Mesenchymal stem cell (in vitro differentiated cells and primary cell): ENCODE measurements around the gene POLG2.
A peak's percentile ranks its signal among the peaks of the same experiment; 100 is the strongest.

Experiments used
- DNase-seq: peaks from one replicate; pipeline ENCODE4 v3.0.0-alpha.2; 2013
- H2AFZ ChIP-seq: one replicate; pipeline ENCODE4 v1.6.1; 2013; ENCODE audit warnings: low read depth, mild to moderate bottlenecking, control low read depth, inconsistent platforms, low read length, moderate library complexity
- H2AK5ac ChIP-seq: 2 replicates; pipeline ENCODE4 v1.6.1; 2013; ENCODE audit warnings: low read length, moderate library complexity, mild to moderate bottlenecking, inconsistent platforms; ENCODE audit not compliant: severe bottlenecking
- H2BK120ac ChIP-seq: one replicate; pipeline ENCODE4 v1.6.1; 2013; ENCODE audit warnings: low read depth, mild to moderate bottlenecking, inconsistent platforms, low read length, moderate library complexity
- H2BK12ac ChIP-seq, 2 experiments: one replicate each; pipeline ENCODE4 v1.6.1; 2013; ENCODE audit warnings: inconsistent platforms in 2 of 2, low read length in 2 of 2, mild to moderate bottlenecking in 2 of 2, moderate library complexity in 2 of 2, control low read depth in 1 of 2
- H2BK15ac ChIP-seq: one replicate; pipeline ENCODE4 v1.6.1; 2013; ENCODE audit warnings: mild to moderate bottlenecking, low read depth, inconsistent platforms; ENCODE audit not compliant: poor library complexity, severe bottlenecking
- H2BK5ac ChIP-seq: 2 replicates; pipeline ENCODE4 v1.6.1; 2013; ENCODE audit warnings: low read depth, mild to moderate bottlenecking, low read length, control low read depth, inconsistent platforms; ENCODE audit not compliant: poor library complexity, severe bottlenecking
- H3K14ac ChIP-seq, 2 experiments: one replicate each; pipeline ENCODE4 v1.6.1; 2013; ENCODE audit warnings: inconsistent platforms in 2 of 2, low read length in 2 of 2, control low read depth in 1 of 2, mild to moderate bottlenecking in 1 of 2, moderate library complexity in 1 of 2
- H3K18ac ChIP-seq, 2 experiments: one replicate each; pipeline ENCODE4 v1.6.1; 2013; ENCODE audit warnings: inconsistent platforms in 2 of 2, low read length in 2 of 2, control low read depth in 1 of 2, low read depth in 1 of 2, mild to moderate bottlenecking in 1 of 2
- H3K23ac ChIP-seq, 2 experiments: one replicate each; pipeline ENCODE4 v1.6.1; 2013; ENCODE audit warnings: inconsistent platforms in 2 of 2, low read length in 2 of 2, mild to moderate bottlenecking in 2 of 2, moderate library complexity in 2 of 2, control low read depth in 1 of 2
- H3K27ac ChIP-seq: 2 replicates; pipeline ENCODE4 v1.5.1; 2013; ENCODE audit warnings: mild to moderate bottlenecking, moderate library complexity, low read length, control low read depth, inconsistent platforms; ENCODE audit not compliant: poor library complexity, severe bottlenecking
- H3K27me3 ChIP-seq, 2 experiments: 2 replicates each; pipeline versions ENCODE4 v1.6.1 to v1.7.0; 2013; ENCODE audit warnings: low read length in 2 of 2, mild to moderate bottlenecking in 2 of 2, moderate library complexity in 2 of 2, control low read depth in 1 of 2, inconsistent platforms in 1 of 2; ENCODE audit not compliant: control insufficient read depth in 1 of 2, insufficient read depth in 1 of 2
- H3K36me3 ChIP-seq, 2 experiments: 2 replicates each; pipeline versions ENCODE4 v1.6.1 to v1.7.0; 2013; ENCODE audit warnings: low read length in 2 of 2, control low read depth in 1 of 2, inconsistent platforms in 1 of 2, low read depth in 1 of 2, mild to moderate bottlenecking in 1 of 2; ENCODE audit not compliant: insufficient read depth in 2 of 2, control insufficient read depth in 1 of 2
- H3K4ac ChIP-seq, 2 experiments: one replicate each; pipeline ENCODE4 v1.6.1; 2013; ENCODE audit warnings: inconsistent platforms in 2 of 2, low read length in 2 of 2, mild to moderate bottlenecking in 2 of 2, moderate library complexity in 2 of 2, control low read depth in 1 of 2, low read depth in 1 of 2
- H3K4me1 ChIP-seq: 2 replicates; pipeline ENCODE4 v1.6.1; 2013; ENCODE audit warnings: low read depth, low read length, control low read depth; ENCODE audit not compliant: control insufficient read depth, insufficient read depth
- H3K4me2 ChIP-seq: 2 replicates; pipeline ENCODE4 v1.6.1; 2013; ENCODE audit warnings: low read length, mild to moderate bottlenecking, inconsistent platforms; ENCODE audit not compliant: poor library complexity, severe bottlenecking
- H3K4me3 ChIP-seq, 2 experiments: 2 replicates each; pipeline versions ENCODE4 v1.5.1 to v1.7.0; 2013; ENCODE audit warnings: low read length in 2 of 2, mild to moderate bottlenecking in 2 of 2, control low read depth in 1 of 2, low read depth in 1 of 2; ENCODE audit not compliant: insufficient read depth in 1 of 2
- H3K79me1 ChIP-seq: replicated peaks from 2 replicates; pipeline ENCODE4 v1.6.1; 2013; ENCODE audit warnings: mild to moderate bottlenecking, control low read depth, low read length, inconsistent platforms; ENCODE audit not compliant: poor library complexity, severe bottlenecking
- H3K9ac ChIP-seq: 2 replicates; pipeline ENCODE4 v1.7.0; 2013; ENCODE audit warnings: mild to moderate bottlenecking, low read length, moderate library complexity
- H3K9me3 ChIP-seq: 2 replicates; pipeline ENCODE4 v1.7.0; 2013; ENCODE audit warnings: mild to moderate bottlenecking, low read length; ENCODE audit not compliant: control insufficient read depth
- H4K8ac ChIP-seq: one replicate; pipeline ENCODE4 v1.6.1; 2013; ENCODE audit warnings: inconsistent platforms, mild to moderate bottlenecking, low read length, moderate library complexity
- H4K91ac ChIP-seq: one replicate; pipeline ENCODE4 v1.6.1; 2013; ENCODE audit warnings: mild to moderate bottlenecking, low read length, inconsistent platforms
- WGBS: methylation state at CpG from one replicate; pipeline ENCODE4 v1.1.7; 2013; ENCODE audit warnings: mixed read lengths; 5-methylcytosine and 5-hydroxymethylcytosine counted together

Gene POLG2

GRCh38 chr17:64506576-64507412 lies 9.9 kb upstream of the POLG2 start, which contains the start of gene CEP95:
TSS of gene CEP95 (plus strand) at chr17:64506977. CDS start at chr17:64507098, 121 bp downstream.
- peak; percentile 99 for DNase-seq
- no peaks in the 10 kb centered on the region for H3K9me3 ChIP-seq
- peak within 1 kb of the TSS; percentile 89 for H2BK120ac ChIP-seq
- H3K14ac ChIP-seq = peak within 1 kb of the TSS; percentile 82 to 95
- peak within 1 kb of the TSS; percentile 99 to 100 for H3K4ac ChIP-seq
- H3K4me3 ChIP-seq = peak within 1 kb of the TSS; percentile 85 to 93
- H3K79me1 ChIP-seq = peaks cover 7% of the 10 kb centered on the region
- peak within 1 kb of the TSS; percentile 30 for H2AFZ ChIP-seq
- H3K9ac ChIP-seq = peak within 1 kb of the TSS; percentile 100
- peak within 1 kb of the TSS; percentile 93 for H2BK5ac ChIP-seq
- under 1% methylated on average over 75 of the region's 77 CpGs for WGBS
- H2BK15ac ChIP-seq = peak within 1 kb of the TSS; percentile 87
- peak within 1 kb of the TSS; percentile 5 to 7 for H3K23ac ChIP-seq
- peak within 1 kb of the TSS; percentile 67 for H3K4me2 ChIP-seq
- H3K4me1 ChIP-seq = peaks cover 6% of the 10 kb centered on the region
- peak within 1 kb of the TSS; percentile 96 for H3K27ac ChIP-seq
- H3K27me3 ChIP-seq = no peaks in the 10 kb centered on the region
- H4K8ac ChIP-seq = peak within 1 kb of the TSS; percentile 90
- peak within 1 kb of the TSS; percentile 96 to 99 for H3K18ac ChIP-seq
- peak within 1 kb of the TSS; percentile 50 to 61 for H2BK12ac ChIP-seq
- peaks cover 13 to 59% of the 10 kb centered on the region in 2 experiments for H3K36me3 ChIP-seq
- H2AK5ac ChIP-seq = peak within 1 kb of the TSS; percentile 28
- peak within 1 kb of the TSS; percentile 94 for H4K91ac ChIP-seq

- Histone ChIP-seq H3K36me3 (peaks cover 17 to 60% of the 10 kb centered on the region in 2 experiments), H3K79me1 (peaks cover 7% of the 10 kb centered on the region), H2BK12ac (peak within 1 kb of the TSS; percentile 50 to 61), H3K4me3 (peak within 1 kb of the TSS; percentile 85 to 93), H4K91ac (peak within 1 kb of the TSS; percentile 94), H2BK120ac (peak within 1 kb of the TSS; percentile 89), H3K27ac (peak within 1 kb of the TSS; percentile 96), H2BK5ac (peak within 1 kb of the TSS; percentile 93), H4K8ac (peak within 1 kb of the TSS; percentile 99), H2AFZ (peak within 1 kb of the TSS; percentile 30), H3K23ac (peak within 1 kb of the TSS; percentile 5 to 37), H2AK5ac (peak within 1 kb of the TSS; percentile 99), H3K4me1 (peaks cover 6% of the 10 kb centered on the region), H3K14ac (peak within 1 kb of the TSS; percentile 82 to 95), H3K9me3 (no peaks in the 10 kb centered on the region), H2BK15ac (peak within 1 kb of the TSS; percentile 87), H3K4me2 (peak within 1 kb of the TSS; percentile 67), H3K4ac (peak within 1 kb of the TSS; percentile 99 to 100), H3K18ac (peak within 1 kb of the TSS; percentile 96 to 99), H3K27me3 (no peaks in the 10 kb centered on the region), H3K9ac (peak within 1 kb of the TSS; percentile 100)
- DNase-seq = peak; percentile 97
- under 1% methylated on average over 31 of the region's 31 CpGs for WGBS
These were observed 9.3 kb upstream of the POLG2 start, which contains the start of gene DDX5 for GRCh38 chr17:64506201-64506575. TSS of gene DDX5 (minus strand) at chr17:64506289. CDS start at chr17:64506119, 170 bp downstream.

- Histone ChIP-seq H3K4ac (peak overlapping the region; percentile 99 to 100), H3K27me3 (no peaks in the 10 kb centered on the region), H2BK12ac (no peak overlapping the region), H2AFZ (no peak overlapping the region), H3K4me3 (peak overlapping the region; percentile 85 to 93), H2BK5ac (peak overlapping the region; percentile 88), H2BK120ac (peak overlapping the region; percentile 89), H2BK15ac (peak overlapping the region; percentile 86), H3K4me2 (no peak overlapping the region), H3K18ac (peak overlapping the region; percentile 96 to 99), H2AK5ac (peak overlapping the region; percentile 99), H3K79me1 (peaks cover 5% of the 10 kb centered on the region), H3K27ac (peak overlapping the region; percentile 93), H3K9ac (peak overlapping the region; percentile 100), H3K4me1 (peaks cover 6% of the 10 kb centered on the region), H4K8ac (peak overlapping the region; percentile 99), H3K36me3 (peaks cover 17 to 63% of the 10 kb centered on the region in 2 experiments), H3K14ac (peak overlapping the region; percentile 82 to 86), H4K91ac (peak overlapping the region; percentile 94), H3K9me3 (no peaks in the 10 kb centered on the region), H3K23ac (peak overlapping the region in 1 of 2 experiments; percentile 37)
- WGBS = under 1% methylated on average over 67 of the region's 76 CpGs
- peak; percentile 78 for DNase-seq
These were observed 8.7 kb upstream of the POLG2 start for GRCh38 chr17:64505340-64506200.
